IMR-90 (cell line): ENCODE measurements around the gene HOXC6. TPM values are rescaled to one million over a fixed set of nuclear protein-coding genes. Genes with fewer than 3 reads are reported as not detected.

Experiments used
- ATAC-seq: fragments of 200-7000 bp; cut with Tn5 transposase; 2 replicates; pipeline ENCODE4 v1.9.1; 2020; ENCODE audit warnings: low read depth, mild to moderate bottlenecking, moderate library complexity
- BruUV-seq: library from RNA; stranded (reverse); fragments of 400-500 nt; replicated peaks from 2 replicates; lab custom pipeline; 2021; lab: Mats Ljungman, UMichigan
- CTCF ChIA-PET: fragments of 300-600 bp; formaldehyde crosslinking; extraction: SDS; loops from one replicate; lab custom pipeline; 2021; ENCODE audit warnings: antibody characterized with exemption; lab: Yijun Ruan, JAX
- POLR2A ChIA-PET: fragments of 300-600 bp; sonication (Branson Sonifier 250); formaldehyde crosslinking; loops from one replicate; lab custom pipeline; 2022; ENCODE audit warnings: antibody characterized with exemption; ENCODE audit not compliant: unreplicated experiment; lab: Charles Lee
- DNase-seq: peaks from one replicate; pipeline ENCODE4 v3.0.0; 2013
- H2AFZ ChIP-seq: replicated peaks from 2 replicates; pipeline ENCODE3; 2013; ENCODE audit warnings: low read length, mild to moderate bottlenecking; ENCODE audit not compliant: poor library complexity
- H2AK5ac ChIP-seq: 2 replicates; pipeline ENCODE4 v1.6.1; 2013; ENCODE audit warnings: low read depth, low read length, inconsistent platforms
- H2AK9ac ChIP-seq: replicated peaks from 2 replicates; pipeline ENCODE3; 2013; ENCODE audit warnings: mild to moderate bottlenecking, low read depth, low read length, moderate library complexity; ENCODE audit not compliant: poor library complexity
- H2BK120ac ChIP-seq: 2 replicates; pipeline ENCODE4 v1.6.1; 2013; ENCODE audit warnings: low read depth, low read length, inconsistent platforms
- H2BK15ac ChIP-seq: 3 replicates; pipeline ENCODE4 v1.6.1; 2013; ENCODE audit warnings: low read depth, low read length, inconsistent platforms
- H2BK20ac ChIP-seq: 2 replicates; pipeline ENCODE4 v1.6.1; 2013; ENCODE audit warnings: low read depth, mild to moderate bottlenecking, inconsistent platforms, low read length, moderate library complexity
- H2BK5ac ChIP-seq: 2 replicates; pipeline ENCODE4 v1.6.1; 2013; ENCODE audit warnings: mild to moderate bottlenecking, low read depth, low read length, inconsistent platforms; ENCODE audit not compliant: poor library complexity, severe bottlenecking
- H3K14ac ChIP-seq: replicated peaks from 2 replicates; pipeline ENCODE4 v1.6.1; 2013; ENCODE audit warnings: low read depth, low read length, inconsistent platforms
- H3K18ac ChIP-seq: 2 replicates; pipeline ENCODE4 v1.6.1; 2013; ENCODE audit warnings: low read depth, low read length, control low read depth
- H3K23ac ChIP-seq: 2 replicates; pipeline ENCODE4 v1.6.1; 2013; ENCODE audit warnings: low read depth, low read length, inconsistent platforms
- H3K27ac ChIP-seq: 2 replicates; pipeline ENCODE4 v1.5.1; 2013; ENCODE audit warnings: mild to moderate bottlenecking, control low read depth, low read length; ENCODE audit not compliant: insufficient read depth
- H3K27me3 ChIP-seq: 2 replicates; pipeline ENCODE4 v1.6.1; 2013; ENCODE audit warnings: low read length; ENCODE audit not compliant: control insufficient read depth, insufficient read depth
- H3K36me3 ChIP-seq: 2 replicates; pipeline ENCODE4 v1.6.1; 2013; ENCODE audit warnings: low read length, mixed read lengths; ENCODE audit not compliant: control insufficient read depth, insufficient read depth
- H3K4ac ChIP-seq: 2 replicates; pipeline ENCODE4 v1.6.1; 2013; ENCODE audit warnings: low read depth, low read length, inconsistent platforms
- H3K4me1 ChIP-seq: 2 replicates; pipeline ENCODE4 v1.6.1; 2013; ENCODE audit warnings: low read length, mixed read lengths; ENCODE audit not compliant: control insufficient read depth, insufficient read depth
- H3K4me2 ChIP-seq: 2 replicates; pipeline ENCODE4 v1.6.1; 2013; ENCODE audit warnings: low read depth, mild to moderate bottlenecking, control low read depth, low read length, moderate library complexity
- H3K4me3 ChIP-seq: 2 replicates; pipeline ENCODE4 v1.5.1; 2013; ENCODE audit warnings: low read depth, mild to moderate bottlenecking, control low read depth, low read length, moderate library complexity; ENCODE audit not compliant: insufficient read depth
- H3K56ac ChIP-seq: 2 replicates; pipeline ENCODE4 v1.6.1; 2013; ENCODE audit warnings: low read length, inconsistent platforms; ENCODE audit not compliant: insufficient read depth; ENCODE audit errors: extremely low read depth
- H3K79me1 ChIP-seq, 2 experiments: 2 replicates each; pipeline ENCODE4 v1.6.1; 2013; ENCODE audit warnings: low read length in 2 of 2, inconsistent platforms in 1 of 2, low read depth in 1 of 2
- H3K9ac ChIP-seq: 2 replicates; pipeline ENCODE4 v1.6.1; 2013; ENCODE audit warnings: low read depth, low read length, control low read depth
- H3K9me1 ChIP-seq: 2 replicates; pipeline ENCODE4 v1.6.1; 2013; ENCODE audit warnings: low read length, inconsistent platforms; ENCODE audit not compliant: insufficient read depth
- H3K9me3 ChIP-seq: 2 replicates; pipeline ENCODE4 v1.6.1; 2013; ENCODE audit warnings: low read length; ENCODE audit not compliant: control insufficient read depth, insufficient read depth
- H4K20me1 ChIP-seq: 2 replicates; pipeline ENCODE4 v1.6.1; 2013; ENCODE audit warnings: low read length, inconsistent platforms; ENCODE audit not compliant: insufficient read depth
- H4K5ac ChIP-seq: 2 replicates; pipeline ENCODE4 v1.6.1; 2013; ENCODE audit warnings: mild to moderate bottlenecking, low read depth, low read length, control low read depth
- H4K8ac ChIP-seq, 2 experiments: 2 replicates each; pipeline ENCODE4 v1.6.1; 2013; ENCODE audit warnings: low read depth in 2 of 2, low read length in 2 of 2, control low read depth in 1 of 2, inconsistent platforms in 1 of 2
- H4K91ac ChIP-seq: 2 replicates; pipeline ENCODE4 v1.6.1; 2013; ENCODE audit warnings: low read depth, low read length, inconsistent platforms; ENCODE audit not compliant: insufficient read depth
- CHD1 ChIP-seq: IDR thresholded peaks from 2 replicates; pipeline ENCODE4 v1.6.1; 2012; ENCODE audit warnings: low read depth, low read length, improper control_type of control experiment
- CTCF ChIP-seq: conservative IDR thresholded peaks from 2 replicates; pipeline ENCODE4 v1.5.1; 2012; ENCODE audit warnings: mild to moderate bottlenecking, low read depth, low read length, improper control_type of control experiment
- FOS ChIP-seq: fragments of 150-350 bp; IDR thresholded peaks from 2 replicates; pipeline ENCODE4 v1.6.1; 2016; ENCODE audit warnings: low read depth, low read length
- MAFK ChIP-seq: IDR thresholded peaks from 2 replicates; pipeline ENCODE4 v1.6.1; 2012; ENCODE audit warnings: low read depth, low read length, improper control_type of control experiment
- RCOR1 ChIP-seq: IDR thresholded peaks from 2 replicates; pipeline ENCODE4 v1.6.1; 2012; ENCODE audit warnings: mild to moderate bottlenecking, low read length, improper control_type of control experiment; ENCODE audit not compliant: insufficient replicate concordance
- RFX5 ChIP-seq: IDR thresholded peaks from 2 replicates; pipeline ENCODE4 v1.8.0; 2012; ENCODE audit warnings: low read depth, mild to moderate bottlenecking, low read length, moderate library complexity
- USF2 ChIP-seq: fragments of 150-350 bp; IDR thresholded peaks from 2 replicates; pipeline ENCODE4 v1.6.1; 2017; ENCODE audit warnings: mild to moderate bottlenecking, antibody characterized with exemption, low read length, low read depth
- WGBS, 2 experiments: methylation state at CpG; one replicate each; pipeline versions ENCODE4 v1.1.5 to v1.1.7; 2013; ENCODE audit warnings: missing lambda C conversion rate in 2 of 2; ENCODE audit not compliant: insufficient read length in 1 of 2; ENCODE audit errors: extremely low coverage in 2 of 2; 5-methylcytosine and 5-hydroxymethylcytosine counted together
- dilution Hi-C: fragments of 300-500 bp; cut with HindIII; formaldehyde crosslinking; loops from one replicate; pipeline ENCODE4 v1.14.3; 2018; ENCODE audit warnings: low sequenced_read_pairs; ENCODE audit not compliant: unreplicated experiment
- in situ Hi-C: fragments of 300-500 bp; cut with MboI; formaldehyde crosslinking; loops from 3 replicates; pipeline ENCODE4 v1.14.3; 2019; ENCODE audit warnings: low sequenced_read_pairs, inconsistent platforms, mixed read lengths
- intact Hi-C: fragments of 100-400 bp; cut with micrococcal nuclease; formaldehyde crosslinking; loops from 2 replicates; pipeline ENCODE4 v1.10.0; 2022
- polyA plus RNA-seq, 3 experiments: library from polyadenylated mRNA; depleted of rRNA; stranded (reverse); fragments of >200 nt; gene quantifications; 2 replicates each; pipeline ENCODE4 v1.2.3, GENCODE V29; 2012; ENCODE audit warnings: low replicate concordance in 1 of 3
- total RNA-seq: library from RNA; depleted of rRNA; stranded (reverse); fragments of >200 nt; gene quantifications from 2 replicates; pipeline ENCODE4 v1.2.3, GENCODE V29; 2012

Gene HOXC6
- total and polyA plus RNA-seq, 2 of the 4 experiments (the other 2 are of a cell fraction): 1.1 TPM; not detected in 1

- intact Hi-C loops: no loop called here
- Histone ChIP-seq H3K79me1 (no peaks in the 10 kb centered on the region), H3K27me3 (peaks cover 69% of the 10 kb centered on the region), H2BK120ac (no peak overlapping the region), H3K4me1 (no peaks in the 10 kb centered on the region), H2BK15ac (no peak overlapping the region), H3K36me3 (no peaks in the 10 kb centered on the region), H3K14ac (no peak overlapping the region), H4K20me1 (no peaks in the 10 kb centered on the region), H4K91ac (no peak overlapping the region), H4K8ac (no peak overlapping the region), H3K9me3 (0 out of 2 replicates have a peak, but pooled peaks cover 2% of the 10 kb centered on the region), H2AK5ac (no peak overlapping the region), H3K9ac (no peak overlapping the region), H3K9me1 (no peaks in the 10 kb centered on the region), H3K4me2 (no peak overlapping the region), H2AFZ (no peak overlapping the region), H2BK20ac (no peak overlapping the region), H3K23ac (no peak overlapping the region), H3K4me3 (no peak overlapping the region), H2BK5ac (no peak overlapping the region), H3K4ac (no peak overlapping the region), H3K27ac (no peak overlapping the region), H3K18ac (no peak overlapping the region), H4K5ac (no peak overlapping the region), H3K56ac (no peak overlapping the region), H2AK9ac (no peak overlapping the region)
- 0% methylated on average over 1 of the region's 2 CpGs; no CpG with 5 or more reads in 1 of the 2 experiments for WGBS, 2 experiments
- ChIA-PET POLR2A (no interaction called here), CTCF (no interaction called here)
- ATAC-seq (no peak), DNase-seq (no peak)
- in situ Hi-C loops: no loop called here
- TF ChIP-seq RFX5: no peak
- TF ChIP-seq FOS: no peak
- no peak for TF ChIP-seq MAFK
- TF ChIP-seq USF2: no peak
- TF ChIP-seq CTCF: no peak
- TF ChIP-seq CHD1: no peak
- no peak for TF ChIP-seq RCOR1
- no TSS peak for BruUV-seq
- dilution Hi-C loops: no loop called here
These were observed 13.0 kb downstream of the HOXC6 start for GRCh38 chr12:54041097-54041690.
